ENCODE measurements around the gene INPP5A.

- TF ChIP-seq GRHL1 (CRISPR knock-in tag; conservative IDR thresholded peaks at IDR 0.05) (no peak), TBX3 (IDR thresholded peaks at IDR 0.05; ENCODE audit: borderline replicate concordance) (no peak), ZMYM4 (CRISPR knock-in tag; IDR thresholded peaks at IDR 0.05) (no peak), PRDM10 (CRISPR knock-in tag; IDR thresholded peaks at IDR 0.05; ENCODE audit: low read depth) (no peak), POLR2A (IDR thresholded peaks at IDR 0.05; ENCODE audit: insufficient read depth in 1 of 2, low read depth in 2 of 2, low read length in 2 of 2) (no peak), ZNF367 (CRISPR knock-in tag; IDR thresholded peaks at IDR 0.05; ENCODE audit: borderline replicate concordance) (no peak), CTCF (CRISPR knock-in tag; IDR thresholded peaks at IDR 0.05) (no peak), FOXP4 (CRISPR knock-in tag; IDR thresholded peaks at IDR 0.05) (no peak), MAX (IDR thresholded peaks at IDR 0.05) (no peak), SUZ12 (IDR thresholded peaks at IDR 0.05; ENCODE audit: low read depth, low read length) (no peak), SMC3 (IDR thresholded peaks at IDR 0.05; ENCODE audit: low read length) (no peak), ZFP36 (IDR thresholded peaks at IDR 0.05; ENCODE audit: borderline replicate concordance, low read depth, low read length, partially characterized antibody) (no peak)
These were observed 199.9 kb downstream of the INPP5A start for GRCh38 chr10:132737390-132738048.

All from HepG2 (cell line).